Stimulated activated CD4-positive, alpha-beta T cell treated with anti-CD3 and anti-CD28 coated beads, Interleukin-4, amount 100 ng/mL, for 4 hours (primary cell): Measurements from ENCODE around the gene DDX25.

ENCODE experiments used
- DNase-seq, 2 experiments: peaks; one replicate each; pipeline ENCODE4 v3.0.0-alpha.2; 2020

Gene DDX25

GRCh38 chr11:125952973-125953372 is 48.7 kb downstream of the DDX25 start:
- DNase-seq: no peak

- no peak for DNase-seq
Measured at GRCh38 chr11:125953401-125953935, 49.2 kb downstream of the DDX25 start.

GRCh38 chr11:125954123-125954944 is 50.0 kb downstream of the DDX25 start:
- no peak for DNase-seq

- DNase-seq: no peak
Measured at GRCh38 chr11:125954945-125955640, 50.8 kb downstream of the DDX25 start.

- DNase-seq: no peak
Measured at GRCh38 chr11:125955856-125956255, 51.5 kb downstream of the DDX25 start.

- DNase-seq: no peak
Measured at GRCh38 chr11:125956391-125957134, 52.3 kb downstream of the DDX25 start.

- no peak for DNase-seq
Measured at GRCh38 chr11:125957618-125958332, 53.5 kb downstream of the DDX25 start.

GRCh38 chr11:125958872-125959400 is 54.6 kb downstream of the DDX25 start:
- no peak for DNase-seq

- no peak for DNase-seq
Measured at GRCh38 chr11:125959511-125959910, 55.2 kb downstream of the DDX25 start.

GRCh38 chr11:125959931-125960330 is 55.6 kb downstream of the DDX25 start:
- DNase-seq: no peak

- DNase-seq: no peak
Measured at GRCh38 chr11:125960771-125961170, 56.5 kb downstream of the DDX25 start.

- no peak for DNase-seq
Measured at GRCh38 chr11:125967515-125967914, 63.2 kb downstream of the DDX25 start.

GRCh38 chr11:125968354-125968753 is 64.0 kb downstream of the DDX25 start:
- DNase-seq: no peak

GRCh38 chr11:125971618-125972017 is 67.3 kb downstream of the DDX25 start:
- DNase-seq: no peak

GRCh38 chr11:125974284-125974683 is 70.0 kb downstream of the DDX25 start:
- no peak for DNase-seq

- DNase-seq: no peak
Measured at GRCh38 chr11:125975634-125976033, 71.3 kb downstream of the DDX25 start.

GRCh38 chr11:125976156-125976555 is 71.8 kb downstream of the DDX25 start:
- DNase-seq: no peak

- DNase-seq: no peak
Measured at GRCh38 chr11:125977333-125977732, 73.0 kb downstream of the DDX25 start.

- DNase-seq: no peak
Measured at GRCh38 chr11:125978181-125978716, 73.9 kb downstream of the DDX25 start.
